ENCODE results near the gene CDK18.

The CDK18 gene

DNA sequence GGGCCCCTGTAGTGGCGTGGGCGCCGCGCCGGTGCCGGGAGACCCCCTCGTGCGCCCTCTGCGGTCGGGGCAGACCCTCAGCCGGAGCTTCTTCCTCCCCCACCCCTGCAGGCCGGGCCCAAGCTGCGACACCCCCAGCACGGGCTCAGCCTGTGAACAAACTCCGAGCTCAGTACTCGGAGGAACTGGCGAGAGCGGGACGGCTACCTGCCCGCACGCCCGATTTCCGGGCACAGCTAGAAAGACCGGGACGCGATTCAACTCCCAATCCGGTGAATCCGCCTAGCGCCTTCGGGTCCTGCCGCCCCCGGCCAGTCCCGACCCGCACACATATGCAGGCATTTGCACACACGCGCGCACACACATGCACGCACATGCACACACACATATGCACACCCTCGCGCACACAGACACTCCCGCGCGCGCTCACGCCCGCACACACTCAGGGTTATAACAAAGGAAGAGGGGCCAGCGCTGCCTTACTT, 48.0 kb upstream of the CDK18 start:
- no peaks in the 10 kb centered on the region for H3K9me3 ChIP-seq (replicated peaks; ENCODE audit: insufficient read depth, low read length)
- H3K4me1 ChIP-seq (ENCODE audit: low read length): peaks cover 5% of the 10 kb centered on the region; the same call in 1 of the 2 replicates
- H3K36me3 ChIP-seq (replicated peaks; ENCODE audit: insufficient read depth, low read length): no peaks in the 10 kb centered on the region
- H4K20me1 ChIP-seq (ENCODE audit: insufficient read depth, low read length): no peaks in the 10 kb centered on the region
- TF ChIP-seq EZH2 (optimal IDR thresholded peaks at IDR 0.05; ENCODE audit: low read depth, low read length): peak; percentile 14
- TF ChIP-seq, protein P1, sequence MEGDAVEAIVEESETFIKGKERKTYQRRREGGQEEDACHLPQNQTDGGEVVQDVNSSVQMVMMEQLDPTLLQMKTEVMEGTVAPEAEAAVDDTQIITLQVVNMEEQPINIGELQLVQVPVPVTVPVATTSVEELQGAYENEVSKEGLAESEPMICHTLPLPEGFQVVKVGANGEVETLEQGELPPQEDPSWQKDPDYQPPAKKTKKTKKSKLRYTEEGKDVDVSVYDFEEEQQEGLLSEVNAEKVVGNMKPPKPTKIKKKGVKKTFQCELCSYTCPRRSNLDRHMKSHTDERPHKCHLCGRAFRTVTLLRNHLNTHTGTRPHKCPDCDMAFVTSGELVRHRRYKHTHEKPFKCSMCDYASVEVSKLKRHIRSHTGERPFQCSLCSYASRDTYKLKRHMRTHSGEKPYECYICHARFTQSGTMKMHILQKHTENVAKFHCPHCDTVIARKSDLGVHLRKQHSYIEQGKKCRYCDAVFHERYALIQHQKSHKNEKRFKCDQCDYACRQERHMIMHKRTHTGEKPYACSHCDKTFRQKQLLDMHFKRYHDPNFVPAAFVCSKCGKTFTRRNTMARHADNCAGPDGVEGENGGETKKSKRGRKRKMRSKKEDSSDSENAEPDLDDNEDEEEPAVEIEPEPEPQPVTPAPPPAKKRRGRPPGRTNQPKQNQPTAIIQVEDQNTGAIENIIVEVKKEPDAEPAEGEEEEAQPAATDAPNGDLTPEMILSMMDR (IDR thresholded peaks at IDR 0.05; ENCODE audit: low read length): no peak
- H3K79me2 ChIP-seq (ENCODE audit: low read length): no peaks in the 10 kb centered on the region
- no peaks in the 10 kb centered on the region for H3F3A ChIP-seq (ENCODE audit: insufficient read depth, low read length)
- H3K27me3 ChIP-seq (replicated peaks; ENCODE audit: insufficient read depth, low read length): peaks cover 89% of the 10 kb centered on the region
- no peak overlapping the region for H3K9ac ChIP-seq (ENCODE audit: low read length)
- H2AFZ ChIP-seq (ENCODE audit: low read length): no peak overlapping the region
- H3K27ac ChIP-seq (ENCODE audit: low read length): no peak overlapping the region
- no peaks in the 10 kb centered on the region for H3K9me2 ChIP-seq (replicated peaks; ENCODE audit: insufficient read depth, low read length)
- peak overlapping the region; percentile 15; the same call in 1 of the 2 replicates for H3K4me2 ChIP-seq (ENCODE audit: low read depth, low read length)
- no peak overlapping the region for H3K4me3 ChIP-seq (ENCODE audit: low read length)
- no peak for DNase-seq

- DNase-seq: no peak
- no peak overlapping the region for H3K27ac ChIP-seq (ENCODE audit: low read length)
- no peak overlapping the region for H3K4me3 ChIP-seq (ENCODE audit: low read length)
- no peak for TF ChIP-seq EZH2phosphoT487 (IDR thresholded peaks at IDR 0.05; ENCODE audit: low read length)
- TF ChIP-seq, protein P1 (IDR thresholded peaks at IDR 0.05; ENCODE audit: low read length): no peak
- TF ChIP-seq EZH2 (optimal IDR thresholded peaks at IDR 0.05; ENCODE audit: low read depth, low read length): peak; percentile 25
- H3F3A ChIP-seq (ENCODE audit: insufficient read depth, low read length): no peaks in the 10 kb centered on the region
- no peaks in the 10 kb centered on the region for H3K36me3 ChIP-seq (replicated peaks; ENCODE audit: insufficient read depth, low read length)
- H3K79me2 ChIP-seq (ENCODE audit: low read length): no peaks in the 10 kb centered on the region
- peaks cover 93% of the 10 kb centered on the region for H3K27me3 ChIP-seq (replicated peaks; ENCODE audit: insufficient read depth, low read length)
- H3K9me3 ChIP-seq (replicated peaks; ENCODE audit: insufficient read depth, low read length): no peaks in the 10 kb centered on the region
- no peaks in the 10 kb centered on the region for H3K9me2 ChIP-seq (replicated peaks; ENCODE audit: insufficient read depth, low read length)
- H4K20me1 ChIP-seq (ENCODE audit: insufficient read depth, low read length): no peaks in the 10 kb centered on the region
- H3K9ac ChIP-seq (ENCODE audit: low read length): no peak overlapping the region
- 0 out of 2 replicates have a peak overlapping the region, but pooled peaks have one; percentile 12 for H3K4me2 ChIP-seq (ENCODE audit: low read depth, low read length)
- peaks cover under 1% of the 10 kb centered on the region; the same call in 1 of the 2 replicates for H3K4me1 ChIP-seq (ENCODE audit: low read length)
- H2AFZ ChIP-seq (ENCODE audit: low read length): no peak overlapping the region
These were observed 47.4 kb upstream of the CDK18 start for GRCh38 chr1:205456868-205457745.

GRCh38 chr1:205458777-205459566, 45.5 kb upstream of the CDK18 start:
- no peak overlapping the region for H3K27ac ChIP-seq (ENCODE audit: low read length)
- no peak overlapping the region for H3K4me3 ChIP-seq (ENCODE audit: low read length)
- no peaks in the 10 kb centered on the region for H3K36me3 ChIP-seq (replicated peaks; ENCODE audit: insufficient read depth, low read length)
- DNase-seq: peak; percentile 66
- no peaks in the 10 kb centered on the region for H3K9me3 ChIP-seq (replicated peaks; ENCODE audit: insufficient read depth, low read length)
- no peak overlapping the region for H3K4me2 ChIP-seq (ENCODE audit: low read depth, low read length)
- no peaks in the 10 kb centered on the region for H3K79me2 ChIP-seq (ENCODE audit: low read length)
- no peak overlapping the region for H3K9ac ChIP-seq (ENCODE audit: low read length)
- H3K4me1 ChIP-seq (ENCODE audit: low read length): no peaks in the 10 kb centered on the region
- no peaks in the 10 kb centered on the region for H3K9me2 ChIP-seq (replicated peaks; ENCODE audit: insufficient read depth, low read length)
- no peak for TF ChIP-seq EZH2 (optimal IDR thresholded peaks at IDR 0.05; ENCODE audit: low read depth, low read length)
- TF ChIP-seq EZH2phosphoT487 (IDR thresholded peaks at IDR 0.05; ENCODE audit: low read length): no peak
- TF ChIP-seq, protein P1 (IDR thresholded peaks at IDR 0.05; ENCODE audit: low read length): no peak
- H3K27me3 ChIP-seq (replicated peaks; ENCODE audit: insufficient read depth, low read length): peaks cover 89% of the 10 kb centered on the region
- H4K20me1 ChIP-seq (ENCODE audit: insufficient read depth, low read length): no peaks in the 10 kb centered on the region
- H3F3A ChIP-seq (ENCODE audit: insufficient read depth, low read length): no peaks in the 10 kb centered on the region
- H2AFZ ChIP-seq (ENCODE audit: low read length): no peak overlapping the region
